ENCODE data around the gene SIN3A. TPM values are rescaled to one million over a fixed set of nuclear protein-coding genes. Genes with fewer than 3 reads are reported as not detected.

The SIN3A gene
- 68.4 and 73.0 TPM in 2 replicates for total RNA-seq (2014; rRNA removed; shearing (Covaris generic))
- polyA plus RNA-seq (2016; fragmentation: Nextera tagmentation; extraction: Ambion mirVana), result 22.6 and 24.3 TPM in 2 replicates
- long read RNA-seq, full-length matches to known transcripts, result 1 of 2 reads
- long read RNA-seq, partial matches to known transcripts, result 1 of 2 reads
- long read RNA-seq, other reads (novel, unspliced or antisense), result 0 of 2 reads

DNA sequence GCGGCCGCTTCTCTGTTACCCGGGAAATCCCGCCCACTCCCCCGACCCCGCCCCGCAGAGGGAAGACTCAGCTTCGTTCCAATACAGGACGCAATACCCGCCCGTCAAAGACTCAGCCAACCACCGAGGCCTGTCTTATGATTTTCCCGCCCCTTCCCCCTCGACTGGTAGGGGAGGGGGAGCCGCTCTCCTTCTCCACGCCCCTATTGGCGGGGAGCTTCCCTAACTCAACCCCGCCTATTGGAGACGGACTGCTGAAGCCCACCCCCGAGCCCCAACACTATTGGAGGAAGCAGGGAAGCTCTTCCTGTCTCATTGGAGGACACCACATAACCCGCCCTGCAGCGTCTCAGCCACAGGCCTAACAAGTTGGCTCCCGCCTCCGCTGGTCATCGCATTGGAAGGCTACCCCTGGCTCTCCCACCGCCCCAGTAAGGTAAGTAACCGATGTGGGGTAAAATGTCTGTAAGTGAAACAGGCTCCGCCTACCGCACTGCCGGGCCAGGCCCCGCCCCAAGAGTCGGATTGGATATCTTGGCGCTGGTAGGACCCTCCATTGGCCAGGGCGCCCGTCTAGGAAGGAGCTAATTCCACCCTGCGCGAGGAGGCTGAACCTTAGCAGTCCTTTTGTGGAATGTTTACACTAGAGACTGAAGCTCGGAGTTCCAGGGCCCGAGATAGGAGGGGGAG, at the start of gene SIN3A:
Gene SIN3A (minus strand): TSS at position 17 of the 690 bp plus-strand sequence. CDS start 21,315 bp downstream, outside the sequence.
- Mint-ChIP-seq H3K9me3 (no peaks in the 10 kb centered on the region), H3K4me1 (peaks cover 16% of the 10 kb centered on the region; the same call in 2 of the 3 replicates)
- ATAC-seq, result peak; percentile 56

GRCh38 chr15:75493732-75494131, 42.2 kb upstream of the SIN3A start:
- ATAC-seq (no peak), DNase-seq (ENCODE audit: low spot score) (no peak)
- no peaks in the 10 kb centered on the region for H3K4me1 Mint-ChIP-seq
- Histone ChIP-seq H3F3A (replicated peaks; ENCODE audit: low read depth) (no peaks in the 10 kb centered on the region), H3K4me3 (no peak overlapping the region), H2AFZ (no peak overlapping the region), H3K9me2 (ENCODE audit: insufficient read depth) (no peaks in the 10 kb centered on the region), H3K36me3 (ENCODE audit: insufficient read depth) (peaks cover 27% of the 10 kb centered on the region), H4K20me1 (replicated peaks; ENCODE audit: insufficient read depth) (0 out of 2 replicates have a peak, but pooled peaks cover 6% of the 10 kb centered on the region), H3K4me2 (no peak overlapping the region), H3K79me2 (replicated peaks; ENCODE audit: insufficient read depth) (no peaks in the 10 kb centered on the region), H3K4me1 (ENCODE audit: insufficient read depth) (no peaks in the 10 kb centered on the region), H3K27me3 (ENCODE audit: insufficient read depth) (no peaks in the 10 kb centered on the region), H3K27ac (ENCODE audit: low read depth) (0 out of 2 replicates have a peak overlapping the region, but pooled peaks have one; percentile 65)
- H3K27me3 Mint-ChIP-seq (ENCODE audit: insufficient read depth, low read depth, poor library complexity), result no peaks in the 10 kb centered on the region
- H3K36me3 Mint-ChIP-seq (ENCODE audit: low read depth), result peaks cover 33% of the 10 kb centered on the region
- no peak overlapping the region for H3K4me3 Mint-ChIP-seq
- no peak overlapping the region for H3K27ac Mint-ChIP-seq
- no peaks in the 10 kb centered on the region; the same call in 2 of the 3 replicates for H3K9me3 Mint-ChIP-seq
- TF ChIP-seq, protein P1, sequence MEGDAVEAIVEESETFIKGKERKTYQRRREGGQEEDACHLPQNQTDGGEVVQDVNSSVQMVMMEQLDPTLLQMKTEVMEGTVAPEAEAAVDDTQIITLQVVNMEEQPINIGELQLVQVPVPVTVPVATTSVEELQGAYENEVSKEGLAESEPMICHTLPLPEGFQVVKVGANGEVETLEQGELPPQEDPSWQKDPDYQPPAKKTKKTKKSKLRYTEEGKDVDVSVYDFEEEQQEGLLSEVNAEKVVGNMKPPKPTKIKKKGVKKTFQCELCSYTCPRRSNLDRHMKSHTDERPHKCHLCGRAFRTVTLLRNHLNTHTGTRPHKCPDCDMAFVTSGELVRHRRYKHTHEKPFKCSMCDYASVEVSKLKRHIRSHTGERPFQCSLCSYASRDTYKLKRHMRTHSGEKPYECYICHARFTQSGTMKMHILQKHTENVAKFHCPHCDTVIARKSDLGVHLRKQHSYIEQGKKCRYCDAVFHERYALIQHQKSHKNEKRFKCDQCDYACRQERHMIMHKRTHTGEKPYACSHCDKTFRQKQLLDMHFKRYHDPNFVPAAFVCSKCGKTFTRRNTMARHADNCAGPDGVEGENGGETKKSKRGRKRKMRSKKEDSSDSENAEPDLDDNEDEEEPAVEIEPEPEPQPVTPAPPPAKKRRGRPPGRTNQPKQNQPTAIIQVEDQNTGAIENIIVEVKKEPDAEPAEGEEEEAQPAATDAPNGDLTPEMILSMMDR (conservative IDR thresholded peaks at IDR 0.05; ENCODE audit: low read depth in 2 of 2), result no peak
- TF ChIP-seq EZH2phosphoT487 (IDR thresholded peaks at IDR 0.05; ENCODE audit: unreplicated experiment), result no peak
- TF ChIP-seq NANOG (IDR thresholded peaks at IDR 0.05; ENCODE audit: borderline replicate concordance), result no peak
- TF ChIP-seq CREB1 (CRISPR knock-in tag; IDR thresholded peaks at IDR 0.05; ENCODE audit: low read depth), result no peak
- TF ChIP-seq ZNF331 (CRISPR knock-in tag; IDR thresholded peaks at IDR 0.05; ENCODE audit: low read depth), result no peak
- TF ChIP-seq, protein P2, sequence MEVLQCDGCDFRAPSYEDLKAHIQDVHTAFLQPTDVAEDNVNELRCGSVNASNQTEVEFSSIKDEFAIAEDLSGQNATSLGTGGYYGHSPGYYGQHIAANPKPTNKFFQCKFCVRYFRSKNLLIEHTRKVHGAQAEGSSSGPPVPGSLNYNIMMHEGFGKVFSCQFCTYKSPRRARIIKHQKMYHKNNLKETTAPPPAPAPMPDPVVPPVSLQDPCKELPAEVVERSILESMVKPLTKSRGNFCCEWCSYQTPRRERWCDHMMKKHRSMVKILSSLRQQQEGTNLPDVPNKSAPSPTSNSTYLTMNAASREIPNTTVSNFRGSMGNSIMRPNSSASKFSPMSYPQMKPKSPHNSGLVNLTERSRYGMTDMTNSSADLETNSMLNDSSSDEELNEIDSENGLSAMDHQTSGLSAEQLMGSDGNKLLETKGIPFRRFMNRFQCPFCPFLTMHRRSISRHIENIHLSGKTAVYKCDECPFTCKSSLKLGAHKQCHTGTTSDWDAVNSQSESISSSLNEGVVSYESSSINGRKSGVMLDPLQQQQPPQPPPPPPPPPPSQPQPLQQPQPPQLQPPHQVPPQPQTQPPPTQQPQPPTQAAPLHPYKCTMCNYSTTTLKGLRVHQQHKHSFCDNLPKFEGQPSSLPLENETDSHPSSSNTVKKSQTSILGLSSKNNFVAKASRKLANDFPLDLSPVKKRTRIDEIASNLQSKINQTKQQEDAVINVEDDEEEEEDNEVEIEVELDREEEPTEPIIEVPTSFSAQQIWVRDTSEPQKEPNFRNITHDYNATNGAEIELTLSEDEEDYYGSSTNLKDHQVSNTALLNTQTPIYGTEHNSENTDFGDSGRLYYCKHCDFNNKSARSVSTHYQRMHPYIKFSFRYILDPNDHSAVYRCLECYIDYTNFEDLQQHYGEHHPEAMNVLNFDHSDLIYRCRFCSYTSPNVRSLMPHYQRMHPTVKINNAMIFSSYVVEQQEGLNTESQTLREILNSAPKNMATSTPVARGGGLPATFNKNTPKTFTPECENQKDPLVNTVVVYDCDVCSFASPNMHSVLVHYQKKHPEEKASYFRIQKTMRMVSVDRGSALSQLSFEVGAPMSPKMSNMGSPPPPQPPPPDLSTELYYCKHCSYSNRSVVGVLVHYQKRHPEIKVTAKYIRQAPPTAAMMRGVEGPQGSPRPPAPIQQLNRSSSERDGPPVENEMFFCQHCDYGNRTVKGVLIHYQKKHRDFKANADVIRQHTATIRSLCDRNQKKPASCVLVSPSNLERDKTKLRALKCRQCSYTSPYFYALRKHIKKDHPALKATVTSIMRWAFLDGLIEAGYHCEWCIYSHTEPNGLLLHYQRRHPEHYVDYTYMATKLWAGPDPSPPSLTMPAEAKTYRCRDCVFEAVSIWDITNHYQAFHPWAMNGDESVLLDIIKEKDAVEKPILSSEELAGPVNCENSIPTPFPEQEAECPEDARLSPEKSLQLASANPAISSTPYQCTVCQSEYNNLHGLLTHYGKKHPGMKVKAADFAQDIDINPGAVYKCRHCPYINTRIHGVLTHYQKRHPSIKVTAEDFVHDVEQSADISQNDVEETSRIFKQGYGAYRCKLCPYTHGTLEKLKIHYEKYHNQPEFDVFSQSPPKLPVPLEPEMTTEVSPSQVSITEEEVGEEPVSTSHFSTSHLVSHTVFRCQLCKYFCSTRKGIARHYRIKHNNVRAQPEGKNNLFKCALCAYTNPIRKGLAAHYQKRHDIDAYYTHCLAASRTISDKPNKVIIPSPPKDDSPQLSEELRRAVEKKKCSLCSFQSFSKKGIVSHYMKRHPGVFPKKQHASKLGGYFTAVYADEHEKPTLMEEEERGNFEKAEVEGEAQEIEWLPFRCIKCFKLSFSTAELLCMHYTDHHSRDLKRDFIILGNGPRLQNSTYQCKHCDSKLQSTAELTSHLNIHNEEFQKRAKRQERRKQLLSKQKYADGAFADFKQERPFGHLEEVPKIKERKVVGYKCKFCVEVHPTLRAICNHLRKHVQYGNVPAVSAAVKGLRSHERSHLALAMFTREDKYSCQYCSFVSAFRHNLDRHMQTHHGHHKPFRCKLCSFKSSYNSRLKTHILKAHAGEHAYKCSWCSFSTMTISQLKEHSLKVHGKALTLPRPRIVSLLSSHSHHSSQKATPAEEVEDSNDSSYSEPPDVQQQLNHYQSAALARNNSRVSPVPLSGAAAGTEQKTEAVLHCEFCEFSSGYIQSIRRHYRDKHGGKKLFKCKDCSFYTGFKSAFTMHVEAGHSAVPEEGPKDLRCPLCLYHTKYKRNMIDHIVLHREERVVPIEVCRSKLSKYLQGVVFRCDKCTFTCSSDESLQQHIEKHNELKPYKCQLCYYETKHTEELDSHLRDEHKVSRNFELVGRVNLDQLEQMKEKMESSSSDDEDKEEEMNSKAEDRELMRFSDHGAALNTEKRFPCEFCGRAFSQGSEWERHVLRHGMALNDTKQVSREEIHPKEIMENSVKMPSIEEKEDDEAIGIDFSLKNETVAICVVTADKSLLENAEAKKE (CRISPR knock-in tag; IDR thresholded peaks at IDR 0.05), result no peak

More for the DNA sequence above, at the start of gene SIN3A:
- Histone ChIP-seq H3F3A (replicated peaks; ENCODE audit: low read depth) (peaks cover 14% of the 10 kb centered on the region), H4K20me1 (replicated peaks; ENCODE audit: insufficient read depth) (peaks cover 27% of the 10 kb centered on the region), H2AFZ (no peak within 1 kb of the TSS), H3K4me3 (peak within 1 kb of the TSS; percentile 86), H3K4me1 (ENCODE audit: insufficient read depth) (peaks cover 17% of the 10 kb centered on the region), H3K4me2 (peak within 1 kb of the TSS; percentile 88), H3K36me3 (ENCODE audit: insufficient read depth) (no peaks in the 10 kb centered on the region), H3K9me2 (ENCODE audit: insufficient read depth) (no peaks in the 10 kb centered on the region), H3K27me3 (ENCODE audit: insufficient read depth) (no peaks in the 10 kb centered on the region), H3K79me2 (replicated peaks; ENCODE audit: insufficient read depth) (peaks cover 49% of the 10 kb centered on the region), H3K27ac (ENCODE audit: low read depth) (peak within 1 kb of the TSS; percentile 98)
- peak within 1 kb of the TSS; percentile 100 for H3K27ac Mint-ChIP-seq
- DNase-seq (ENCODE audit: low spot score), result peak; percentile 100
- peak within 1 kb of the TSS; percentile 96 for H3K4me3 Mint-ChIP-seq
- H3K27me3 Mint-ChIP-seq (ENCODE audit: insufficient read depth, low read depth, poor library complexity), result peaks cover 15% of the 10 kb centered on the region
- peak; percentile 74; the same call in 1 of the 2 replicates for TF ChIP-seq CREB1 (CRISPR knock-in tag; IDR thresholded peaks at IDR 0.05; ENCODE audit: low read depth)
- TF ChIP-seq, protein P1 (conservative IDR thresholded peaks at IDR 0.05; ENCODE audit: low read depth in 2 of 2), result no peak
- H3K36me3 Mint-ChIP-seq (ENCODE audit: low read depth), result peaks cover 8% of the 10 kb centered on the region

Measured in GM23338 (cell line).